ENCODE data around the gene BCAP29. TPM values are rescaled to one million over a fixed set of nuclear protein-coding genes. Genes with fewer than 3 reads are reported as not detected.

Gene BCAP29, protein sequence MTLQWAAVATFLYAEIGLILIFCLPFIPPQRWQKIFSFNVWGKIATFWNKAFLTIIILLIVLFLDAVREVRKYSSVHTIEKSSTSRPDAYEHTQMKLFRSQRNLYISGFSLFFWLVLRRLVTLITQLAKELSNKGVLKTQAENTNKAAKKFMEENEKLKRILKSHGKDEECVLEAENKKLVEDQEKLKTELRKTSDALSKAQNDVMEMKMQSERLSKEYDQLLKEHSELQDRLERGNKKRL
- total RNA-seq: 45.3 and 146 TPM in 2 replicates

DNA sequence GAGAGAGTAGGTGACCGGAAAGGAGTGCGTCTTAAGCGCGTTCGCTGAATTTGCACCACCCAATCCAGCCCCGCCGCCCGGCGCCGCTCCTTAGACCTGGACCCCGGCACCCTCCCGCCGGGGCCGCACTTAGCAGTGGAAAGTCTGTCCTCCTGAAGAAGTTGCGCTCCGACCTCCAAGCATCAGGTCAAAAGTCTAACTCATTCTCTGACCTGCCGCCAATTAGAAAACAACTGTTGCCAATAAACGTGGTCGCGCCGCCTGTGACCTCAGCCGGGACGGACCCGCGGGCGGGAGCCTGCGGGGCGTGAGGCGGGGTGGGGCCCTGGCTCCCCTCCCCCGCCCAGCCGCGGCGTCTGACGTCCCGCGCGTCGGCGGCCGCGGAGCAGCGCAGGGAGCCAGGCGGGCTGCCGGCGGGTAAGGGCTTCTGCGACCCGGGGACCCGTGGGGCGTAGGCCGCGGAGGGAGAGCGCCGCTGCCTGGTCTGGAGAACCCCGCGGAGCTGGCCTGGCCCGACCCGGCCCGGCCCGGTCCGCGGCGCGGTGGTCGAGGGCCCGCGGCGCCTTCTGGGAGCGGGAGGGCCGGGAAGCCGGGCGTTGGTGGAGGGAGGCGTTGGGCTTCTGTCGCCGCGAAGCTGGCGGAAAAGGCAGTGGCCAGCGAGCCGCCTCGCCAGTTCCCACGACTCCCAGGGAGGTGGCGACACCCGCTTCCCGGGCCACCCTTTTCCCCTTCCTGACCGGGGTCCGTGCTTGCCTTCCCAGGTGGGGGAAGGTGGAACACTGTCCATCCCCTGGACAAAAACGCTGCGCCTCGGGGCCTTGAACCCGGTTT lies at the start of gene BCAP29:
TSS of gene BCAP29 (plus strand) at position 362 of the 831 bp plus-strand sequence. CDS start 527 bp downstream, outside the sequence.

DNA sequence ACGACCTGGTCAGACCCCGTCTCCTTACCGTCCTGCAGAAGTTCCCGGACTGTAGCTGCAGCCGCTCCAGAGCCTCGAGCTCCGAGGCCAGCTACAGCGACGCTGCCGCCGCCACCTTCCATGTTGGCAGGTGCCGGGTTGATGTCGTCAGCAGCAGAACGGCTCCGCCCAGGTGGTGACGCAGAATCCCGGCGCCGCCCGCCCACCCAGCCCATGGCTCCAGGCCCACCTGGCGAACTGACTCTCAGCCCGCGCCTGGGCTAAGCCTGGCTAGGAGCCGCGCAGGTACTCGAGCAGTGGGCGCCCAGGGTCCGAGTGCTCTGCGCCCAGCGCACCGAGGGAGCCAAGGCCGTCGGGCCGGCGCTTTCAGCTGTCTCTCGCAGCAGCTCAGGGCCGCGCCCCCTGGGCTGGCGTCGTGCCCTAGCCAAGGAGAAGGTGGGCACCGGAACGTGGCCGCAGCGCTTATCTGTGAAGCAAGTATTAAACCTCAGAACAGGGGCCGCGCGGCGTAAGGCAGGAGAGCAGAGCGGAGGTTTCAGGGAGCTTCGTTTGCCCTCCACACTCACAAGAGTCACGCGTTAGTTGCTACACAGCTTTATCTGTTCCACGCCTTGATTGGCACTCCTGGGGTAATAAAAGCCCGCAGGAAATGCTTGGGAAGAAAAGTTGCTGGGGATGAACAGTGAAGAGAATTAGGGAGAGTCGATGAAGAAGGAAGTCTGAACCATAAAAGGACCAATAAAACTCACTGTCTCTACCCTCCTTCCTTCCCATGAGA lies 16.1 kb upstream of the BCAP29 start, which contains the start of the genes COG5 and DUS4L:
TSS of gene COG5 (minus strand) at position 146 of the 778 bp plus-strand sequence. CDS start at position 122, 24 bp downstream.
TSS of gene DUS4L (plus strand) at position 197 of the 778 bp plus-strand sequence. CDS start 3,100 bp downstream, outside the sequence.

GRCh38 chr7:107660381-107661080 lies 80.5 kb downstream of the BCAP29 start, which contains the start of gene SLC26A4:
Gene SLC26A4 (plus strand): TSS chr7:107660828. CDS start chr7:107661642, 814 bp downstream.

Small RNA genes within 50 kb of the gene (small RNA-seq; reads per million reads assigned to genes)
- gene BANF1P5 (ENCODE audit: low replicate concordance) (not detected), gene RF01233 (ENCODE audit: low replicate concordance) (not detected)

Other genes with a start within 250 kb of the BCAP29 start
- under 0.01 TPM in 1 of 2 replicates, not detected in the other for gene GPR22, start 110.2 kb upstream of the BCAP29 start, total RNA-seq
- 27.9 and 33.0 TPM in 2 replicates for gene COG5, start 16.3 kb upstream of the BCAP29 start, total RNA-seq
- 7.2 and 9.6 TPM in 2 replicates for gene DUS4L, start 16.3 kb upstream of the BCAP29 start, total RNA-seq
- under 0.01 and 0.72 TPM in 2 replicates for gene SLC26A4, start 80.6 kb downstream of the BCAP29 start, total RNA-seq
- gene CBLL1, start 163.9 kb downstream of the BCAP29 start, total RNA-seq: 28.8 and 35.0 TPM in 2 replicates
- gene SLC26A3, start 223.0 kb downstream of the BCAP29 start, total RNA-seq: not detected in 2 replicates